HG02678 (cell line): Measurements from ENCODE around the gene KIAA1549.

Experiments used
- ATAC-seq: cut with Tn5 transposase; IDR thresholded peaks from one replicate; pipeline ENCODE4 v1.9.1; 2021; ENCODE audit warnings: mild to moderate bottlenecking, moderate library complexity; ENCODE audit not compliant: unreplicated experiment

The KIAA1549 gene

GRCh38 chr7:138861051-138861450, 120.1 kb downstream of the KIAA1549 start:
- ATAC-seq, result no peak

- no peak for ATAC-seq
Observed at GRCh38 chr7:138857728-138858127, 123.5 kb downstream of the KIAA1549 start.

GRCh38 chr7:138854115-138854645, 127.0 kb downstream of the KIAA1549 start:
- ATAC-seq, result no peak

GRCh38 chr7:138853448-138853847, 127.7 kb downstream of the KIAA1549 start:
- ATAC-seq, result no peak

- no peak for ATAC-seq
Observed at GRCh38 chr7:138852469-138852868, 128.7 kb downstream of the KIAA1549 start.

DNA sequence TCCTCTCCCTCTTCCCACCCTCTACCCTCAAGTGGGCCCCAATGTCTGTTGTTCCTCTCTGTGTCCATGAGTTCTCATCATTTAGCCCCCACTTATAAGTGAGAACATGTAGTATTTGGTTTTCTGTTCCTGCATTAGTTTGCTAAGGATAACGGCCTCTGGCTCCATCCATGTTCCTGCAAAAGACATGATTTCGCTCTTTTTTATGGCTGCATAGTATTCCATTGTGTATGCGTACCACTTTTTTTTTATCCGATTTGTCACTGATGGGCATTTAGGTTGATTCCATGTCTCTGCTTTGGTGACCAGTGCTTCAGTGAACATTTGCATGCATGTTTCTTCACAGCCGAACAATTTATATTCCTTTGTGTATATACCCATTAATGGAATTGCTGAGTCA, 131.5 kb downstream of the KIAA1549 start:
- ATAC-seq, result no peak

- no peak for ATAC-seq
Observed at GRCh38 chr7:138848056-138848980, 132.9 kb downstream of the KIAA1549 start.

DNA sequence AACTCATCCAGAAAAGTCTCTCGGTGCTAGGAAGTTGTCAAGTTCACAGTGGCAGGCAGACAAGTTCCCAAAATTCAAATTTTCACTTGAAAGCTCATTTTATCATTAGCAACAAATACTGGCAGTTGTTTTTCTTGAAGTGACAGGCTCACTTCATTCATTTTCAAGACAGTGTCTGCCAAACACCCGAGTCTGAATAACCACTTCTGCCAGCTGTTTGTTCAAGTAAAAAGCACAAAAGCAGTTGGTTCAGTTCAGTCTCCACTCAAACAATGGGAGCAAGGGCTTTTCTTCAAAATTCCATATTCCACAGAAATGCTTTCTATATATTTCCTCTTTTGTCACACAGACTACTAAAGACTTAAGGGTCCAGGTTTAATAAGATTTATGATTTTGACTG, 135.5 kb downstream of the KIAA1549 start:
- no peak for ATAC-seq

DNA sequence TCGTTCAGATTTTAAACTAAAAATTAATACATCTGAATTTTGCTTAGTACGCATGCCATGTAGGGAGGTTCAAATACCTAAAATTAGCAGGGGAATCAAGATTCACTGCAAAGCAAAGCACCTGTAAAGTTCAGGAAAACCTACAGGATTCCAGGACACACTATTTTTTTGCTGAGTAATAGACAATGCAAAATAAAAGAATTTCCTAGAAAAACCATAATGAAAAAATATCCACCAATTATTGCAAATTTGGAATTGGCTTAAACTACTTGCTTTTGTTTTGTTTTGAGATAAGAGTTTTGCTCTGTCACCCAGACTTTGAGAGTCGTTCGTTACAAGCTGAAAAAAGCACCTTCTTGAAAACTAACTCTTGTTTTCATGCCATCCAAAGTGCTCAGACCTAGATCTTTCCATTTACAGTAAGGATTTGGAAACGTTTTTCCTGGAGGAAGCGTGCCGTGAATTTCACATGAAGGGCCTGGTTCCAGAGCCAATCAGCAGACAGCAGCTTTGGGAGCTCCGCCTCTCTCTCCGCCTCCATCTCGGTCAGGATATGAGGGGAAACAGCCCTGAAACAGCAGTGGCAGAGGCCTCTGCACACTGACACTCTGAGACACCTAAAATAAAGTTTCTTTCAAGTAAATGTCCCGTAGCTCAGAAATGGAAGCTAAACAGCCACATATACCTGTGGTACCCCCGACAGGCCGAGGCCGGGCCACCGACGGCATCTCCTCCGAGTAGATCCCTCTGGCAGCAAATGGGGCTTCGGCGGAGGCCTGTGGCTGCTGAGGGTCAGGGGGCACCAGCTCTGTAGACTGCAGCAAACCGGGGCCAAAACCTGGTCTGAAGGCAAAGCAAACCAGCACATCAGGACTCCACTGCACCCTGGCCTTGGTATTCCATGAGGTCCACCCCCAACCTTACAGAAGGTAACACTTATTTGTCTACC, 137.3 kb downstream of the KIAA1549 start:
- ATAC-seq, result no peak

DNA sequence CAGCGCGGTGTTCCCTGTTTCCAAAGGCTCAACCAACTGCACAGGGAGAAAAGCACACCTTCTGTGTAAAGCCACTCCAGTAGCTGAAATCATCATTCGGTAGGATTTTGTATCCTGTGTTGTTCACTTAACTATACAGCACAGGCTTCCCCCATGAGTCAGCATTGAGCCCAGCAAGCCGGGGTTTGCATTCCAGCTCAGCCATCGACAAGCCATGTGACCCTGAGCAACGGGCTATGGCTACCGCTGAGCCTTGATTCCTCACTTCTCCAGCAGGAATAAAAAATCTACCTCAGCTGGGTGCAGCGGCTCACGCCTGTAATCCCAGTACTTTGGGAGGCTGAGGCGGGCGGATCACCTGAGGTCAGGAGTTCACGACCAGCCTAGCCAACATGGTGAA, 139.1 kb downstream of the KIAA1549 start:
- no peak for ATAC-seq

GRCh38 chr7:138838166-138838565, 143.0 kb downstream of the KIAA1549 start:
- no peak for ATAC-seq

- no peak for ATAC-seq
Observed at GRCh38 chr7:138837627-138838026, 143.6 kb downstream of the KIAA1549 start.

DNA sequence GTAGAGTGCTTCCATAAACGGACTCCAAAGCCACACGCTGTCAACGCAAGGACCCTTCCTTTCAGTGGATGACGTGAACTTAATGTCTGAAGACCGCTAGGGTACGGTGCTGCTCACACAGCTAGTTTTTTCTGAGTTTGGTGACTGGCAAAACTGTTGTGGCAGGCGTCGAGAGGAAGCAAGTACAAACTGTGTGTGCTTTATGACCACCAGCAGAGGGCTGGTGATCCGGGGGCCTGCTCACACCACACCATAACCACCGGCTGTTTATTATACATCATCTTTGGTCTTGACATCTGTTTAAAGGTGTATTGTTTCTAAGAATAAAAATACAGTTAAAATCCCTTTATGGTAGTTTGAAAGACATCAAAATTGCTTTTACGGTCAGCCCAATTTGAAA, 146.1 kb downstream of the KIAA1549 start:
- ATAC-seq, result no peak

DNA sequence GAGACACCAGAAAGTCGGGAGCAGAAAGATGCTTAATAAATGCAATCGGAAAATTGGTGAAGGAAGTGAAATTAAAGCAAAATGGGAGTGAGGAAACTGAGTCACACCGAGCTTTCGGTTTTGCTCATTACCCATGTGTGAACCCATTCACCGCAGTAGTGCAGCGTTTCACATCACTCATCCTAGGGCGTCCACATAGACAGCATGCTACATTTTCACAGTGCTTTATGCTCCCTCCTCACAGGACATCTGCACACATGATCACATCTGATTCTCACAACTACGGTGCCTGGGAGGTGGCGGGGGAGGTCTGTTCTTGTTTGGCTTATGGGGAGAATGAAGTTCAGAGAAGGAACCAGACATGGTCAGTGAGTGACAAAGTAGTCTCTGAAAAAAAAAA, 146.6 kb downstream of the KIAA1549 start:
- ATAC-seq, result no peak

DNA sequence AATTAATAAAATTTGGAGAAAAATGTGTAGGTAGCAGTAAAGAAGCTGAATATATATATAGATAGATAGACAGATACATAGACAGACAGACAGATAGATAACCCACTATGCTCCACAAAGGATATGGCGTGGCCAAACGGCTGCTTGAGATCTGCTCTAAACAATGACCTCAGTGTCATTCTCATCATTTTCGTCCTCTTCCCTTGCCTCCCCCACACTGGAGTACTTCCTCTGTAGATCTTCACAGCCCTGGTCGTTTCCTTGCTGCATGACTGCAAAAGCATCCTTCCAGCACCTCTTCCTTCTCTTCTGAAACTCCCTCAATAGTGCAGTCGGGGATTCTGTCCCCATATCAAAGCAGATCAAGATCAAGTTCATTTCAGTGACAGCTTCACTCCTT, 147.6 kb downstream of the KIAA1549 start:
- ATAC-seq, result no peak

GRCh38 chr7:138832966-138833365, 148.2 kb downstream of the KIAA1549 start:
- ATAC-seq, result no peak

DNA sequence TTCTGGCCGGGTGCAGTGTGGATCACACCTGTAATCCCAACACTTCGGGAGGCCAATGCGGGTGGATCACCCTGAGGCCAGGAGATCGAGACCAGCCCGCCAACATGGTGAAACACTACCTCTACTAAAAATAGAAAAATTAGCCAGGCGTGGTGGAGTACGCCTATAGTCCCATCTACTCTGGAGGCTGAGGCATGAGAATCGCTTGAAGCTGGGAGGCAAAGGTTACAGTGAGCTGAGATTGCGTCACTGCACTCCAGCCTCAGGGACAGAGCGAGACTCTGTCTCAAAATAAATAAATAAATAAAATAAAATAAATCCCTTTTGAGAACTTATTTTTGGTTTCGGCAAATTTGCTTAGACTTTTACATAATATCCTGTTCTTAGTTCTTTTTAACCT, 151.9 kb downstream of the KIAA1549 start:
- ATAC-seq, result no peak

DNA sequence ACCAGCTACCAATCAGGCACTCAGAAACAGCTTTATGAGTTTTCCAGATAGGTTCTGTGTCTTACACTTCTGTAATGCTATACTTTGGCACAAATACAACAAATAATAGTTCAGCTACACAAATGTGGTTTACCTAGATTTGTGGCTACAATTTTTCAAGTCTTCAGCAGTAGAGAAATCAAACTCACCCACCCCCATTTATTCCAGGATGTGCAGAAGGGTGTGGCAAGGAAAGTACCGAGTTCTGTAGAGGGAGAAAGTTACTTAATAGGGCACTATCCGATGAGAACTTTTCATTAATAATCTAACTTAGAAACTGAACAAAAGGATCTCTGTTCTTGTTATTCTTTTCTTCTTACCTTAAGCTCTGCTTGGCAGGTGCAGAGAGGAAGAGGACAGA, 152.9 kb downstream of the KIAA1549 start:
- ATAC-seq, result no peak

GRCh38 chr7:138825049-138825721, 156.0 kb downstream of the KIAA1549 start:
- ATAC-seq, result no peak

DNA sequence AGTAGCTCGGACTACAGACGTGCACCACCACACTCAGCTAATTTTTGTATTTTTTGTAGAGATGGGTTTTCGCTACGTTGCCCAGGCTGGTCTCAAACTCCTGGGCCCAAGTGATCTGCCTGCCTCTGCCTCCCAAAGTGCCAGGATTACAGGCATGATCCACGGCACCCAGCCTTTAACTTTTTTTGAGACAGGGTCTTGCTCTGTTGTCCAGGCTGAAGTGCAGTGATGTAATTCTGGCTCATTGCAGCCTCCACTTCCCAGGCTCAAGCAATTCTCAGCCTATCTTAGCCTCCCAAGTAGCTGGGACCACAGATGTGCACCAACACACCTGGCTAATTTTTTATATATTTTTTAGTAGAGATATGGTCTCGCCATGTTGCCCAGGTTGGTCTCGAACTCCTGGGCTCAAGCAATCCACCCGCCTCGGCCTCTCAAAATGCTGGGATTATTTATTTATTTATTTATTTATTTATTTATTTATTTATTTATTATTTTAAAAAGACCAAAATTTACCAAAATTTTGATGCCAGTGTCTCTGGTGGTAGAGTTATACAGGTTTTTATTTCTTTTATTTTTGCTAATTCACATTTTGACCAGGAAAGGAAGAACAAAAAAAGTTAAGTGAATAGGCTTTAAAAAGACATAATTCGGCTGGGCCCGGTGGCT, 158.2 kb downstream of the KIAA1549 start:
- ATAC-seq, result no peak
